Measurements from ENCODE around the gene PLXNC1. TPM values are rescaled to one million over a fixed set of nuclear protein-coding genes. Genes with fewer than 3 reads are reported as not detected.

Gene PLXNC1
- total and polyA plus RNA-seq, 8 donors = 0.40 to 16.5 (median 2.6) TPM

- Histone ChIP-seq H3K27me3 (no peaks in the 10 kb centered on the region), H3K4me3 (no peak overlapping the region), H3K4me1 (no peaks in the 10 kb centered on the region), H3K27ac (no peak overlapping the region), H3K36me3 (no peaks in the 10 kb centered on the region), H3K9me3 (no peaks in the 10 kb centered on the region)
- DNase-seq = no peak
- WGBS, 5 donors = 89 to 97% (median 94%) methylated on average over 6 of the region's 6 CpGs
- TF ChIP-seq POLR2A (IDR thresholded peaks at IDR 0.05) (no peak), EP300 (IDR thresholded peaks at IDR 0.05) (no peak), POLR2AphosphoS5 (IDR thresholded peaks at IDR 0.05) (no peak)
- TF ChIP-seq, protein P1, sequence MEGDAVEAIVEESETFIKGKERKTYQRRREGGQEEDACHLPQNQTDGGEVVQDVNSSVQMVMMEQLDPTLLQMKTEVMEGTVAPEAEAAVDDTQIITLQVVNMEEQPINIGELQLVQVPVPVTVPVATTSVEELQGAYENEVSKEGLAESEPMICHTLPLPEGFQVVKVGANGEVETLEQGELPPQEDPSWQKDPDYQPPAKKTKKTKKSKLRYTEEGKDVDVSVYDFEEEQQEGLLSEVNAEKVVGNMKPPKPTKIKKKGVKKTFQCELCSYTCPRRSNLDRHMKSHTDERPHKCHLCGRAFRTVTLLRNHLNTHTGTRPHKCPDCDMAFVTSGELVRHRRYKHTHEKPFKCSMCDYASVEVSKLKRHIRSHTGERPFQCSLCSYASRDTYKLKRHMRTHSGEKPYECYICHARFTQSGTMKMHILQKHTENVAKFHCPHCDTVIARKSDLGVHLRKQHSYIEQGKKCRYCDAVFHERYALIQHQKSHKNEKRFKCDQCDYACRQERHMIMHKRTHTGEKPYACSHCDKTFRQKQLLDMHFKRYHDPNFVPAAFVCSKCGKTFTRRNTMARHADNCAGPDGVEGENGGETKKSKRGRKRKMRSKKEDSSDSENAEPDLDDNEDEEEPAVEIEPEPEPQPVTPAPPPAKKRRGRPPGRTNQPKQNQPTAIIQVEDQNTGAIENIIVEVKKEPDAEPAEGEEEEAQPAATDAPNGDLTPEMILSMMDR (IDR thresholded peaks at IDR 0.05) = no peak
- intact Hi-C loops (cut with DNase I; ENCODE audit: low total_unique reads) = no loop called here
Measured at GRCh38 chr12:94195483-94195882, 47.1 kb downstream of the PLXNC1 start.

- no peaks in the 10 kb centered on the region for H3K4me1 ChIP-seq
- intact Hi-C loops (cut with DNase I; ENCODE audit: low total_unique reads) = no loop called here
- no peaks in the 10 kb centered on the region for H3K27me3 ChIP-seq
- H3K27ac ChIP-seq = no peak overlapping the region
- WGBS, 5 donors = 76 to 91% (median 83%) methylated on average over 5 of the region's 5 CpGs
- H3K36me3 ChIP-seq = no peaks in the 10 kb centered on the region
- TF ChIP-seq, protein P1 (IDR thresholded peaks at IDR 0.05) = no peak
- TF ChIP-seq EP300 (IDR thresholded peaks at IDR 0.05) (no peak), POLR2A (IDR thresholded peaks at IDR 0.05) (no peak), POLR2AphosphoS5 (IDR thresholded peaks at IDR 0.05) (no peak)
- no peak for DNase-seq
- H3K9me3 ChIP-seq = no peaks in the 10 kb centered on the region
- no peak overlapping the region for H3K4me3 ChIP-seq
Measured at GRCh38 chr12:94198469-94198868, 50.1 kb downstream of the PLXNC1 start.

GRCh38 chr12:94198872-94199271, 50.5 kb downstream of the PLXNC1 start:
- H3K4me1 ChIP-seq = no peaks in the 10 kb centered on the region
- TF ChIP-seq EP300 (IDR thresholded peaks at IDR 0.05) = no peak
- TF ChIP-seq, protein P1 (IDR thresholded peaks at IDR 0.05) = no peak
- no peak for TF ChIP-seq POLR2AphosphoS5 (IDR thresholded peaks at IDR 0.05)
- no peak for TF ChIP-seq POLR2A (IDR thresholded peaks at IDR 0.05)
- no peak for DNase-seq
- 68 to 79% (median 77%) methylated on average over 9 of the region's 9 CpGs for WGBS, 5 donors
- H3K36me3 ChIP-seq = no peaks in the 10 kb centered on the region
- intact Hi-C loops (cut with DNase I; ENCODE audit: low total_unique reads) = no loop called here
- H3K27me3 ChIP-seq = no peaks in the 10 kb centered on the region
- H3K4me3 ChIP-seq = no peak overlapping the region
- no peaks in the 10 kb centered on the region for H3K9me3 ChIP-seq
- H3K27ac ChIP-seq = no peak overlapping the region

DNA sequence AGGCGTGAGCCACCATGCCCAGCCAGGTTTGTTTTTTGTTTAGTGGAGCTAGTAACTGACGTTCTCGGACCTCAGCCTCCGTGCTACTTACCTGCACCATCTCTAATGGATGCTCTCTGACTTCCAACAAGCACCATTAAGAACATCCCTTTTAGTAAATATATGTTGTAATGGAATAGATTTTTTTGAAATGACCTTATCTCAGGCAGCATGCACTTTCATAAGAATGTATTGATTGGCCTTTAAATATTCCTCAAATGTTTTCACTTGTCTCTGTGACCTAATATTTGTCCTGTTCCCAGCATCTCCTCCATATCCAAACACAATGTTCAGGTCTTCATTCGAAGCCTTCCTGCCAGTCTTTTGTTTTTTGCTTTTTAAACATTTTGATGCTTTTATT, 51.7 kb downstream of the PLXNC1 start:
- Histone ChIP-seq H3K4me1 (peaks cover 0 to 8% (median 0%) of the 10 kb centered on the region in 4 donors), H3K27me3 (no peaks in the 10 kb centered on the region), H3K27ac (no peak overlapping the region), H3K36me3 (no peaks in the 10 kb centered on the region), H3K9me3 (no peaks in the 10 kb centered on the region), H3K4me3 (no peak overlapping the region)
- intact Hi-C loops (cut with DNase I; ENCODE audit: low total_unique reads) = no loop called here
- WGBS, 5 donors = 78 to 92% (median 89%) methylated on average over 5 of the region's 5 CpGs
- TF ChIP-seq, protein P1 (IDR thresholded peaks at IDR 0.05) = no peak
- no peak for DNase-seq
